Measurements from ENCODE around the gene SAMD1. TPM values are rescaled to one million over a fixed set of nuclear protein-coding genes. Genes with fewer than 3 reads are reported as not detected.

The SAMD1 gene
- total and polyA plus RNA-seq, 7 donors = 27.3 to 99.9 (median 40.3) TPM

- Histone ChIP-seq H3K4me3 (peak overlapping the region; percentile 76), H3K36me3 (ENCODE audit: insufficient read depth in 1 of 2, low read depth in 1 of 2) (no peaks in the 10 kb centered on the region), H3K27ac (peak overlapping the region; percentile 100), H3K27me3 (ENCODE audit: insufficient read depth in 3 of 3, low read length in 2 of 3) (no peaks in the 10 kb centered on the region), H3K9me3 (no peaks in the 10 kb centered on the region), H3K4me1 (peaks cover 52% of the 10 kb centered on the region)
- peak; percentile 66 to 74 (median 72) for ATAC-seq
- peak; percentile 93 to 94 for DNase-seq
- intact Hi-C loops (cut with DNase I) = loop anchor here in 1 of 2 donors (5.0 kb wide), 1 partner anchor 36 kb away; no protein-coding TSS in a partner anchor
- 1 to 2% (median 1%) methylated on average over 23 to 60 of the region's 61 CpGs for WGBS, 3 donors
- TF ChIP-seq, protein P1, sequence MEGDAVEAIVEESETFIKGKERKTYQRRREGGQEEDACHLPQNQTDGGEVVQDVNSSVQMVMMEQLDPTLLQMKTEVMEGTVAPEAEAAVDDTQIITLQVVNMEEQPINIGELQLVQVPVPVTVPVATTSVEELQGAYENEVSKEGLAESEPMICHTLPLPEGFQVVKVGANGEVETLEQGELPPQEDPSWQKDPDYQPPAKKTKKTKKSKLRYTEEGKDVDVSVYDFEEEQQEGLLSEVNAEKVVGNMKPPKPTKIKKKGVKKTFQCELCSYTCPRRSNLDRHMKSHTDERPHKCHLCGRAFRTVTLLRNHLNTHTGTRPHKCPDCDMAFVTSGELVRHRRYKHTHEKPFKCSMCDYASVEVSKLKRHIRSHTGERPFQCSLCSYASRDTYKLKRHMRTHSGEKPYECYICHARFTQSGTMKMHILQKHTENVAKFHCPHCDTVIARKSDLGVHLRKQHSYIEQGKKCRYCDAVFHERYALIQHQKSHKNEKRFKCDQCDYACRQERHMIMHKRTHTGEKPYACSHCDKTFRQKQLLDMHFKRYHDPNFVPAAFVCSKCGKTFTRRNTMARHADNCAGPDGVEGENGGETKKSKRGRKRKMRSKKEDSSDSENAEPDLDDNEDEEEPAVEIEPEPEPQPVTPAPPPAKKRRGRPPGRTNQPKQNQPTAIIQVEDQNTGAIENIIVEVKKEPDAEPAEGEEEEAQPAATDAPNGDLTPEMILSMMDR (IDR thresholded peaks at IDR 0.05) = no peak
Measured at GRCh38 chr19:14118165-14119051, 27.9 kb upstream of the SAMD1 start.

- H3K4me1 ChIP-seq = peaks cover 59% of the 10 kb centered on the region
- H3K9me3 ChIP-seq = no peaks in the 10 kb centered on the region
- H3K27ac ChIP-seq = peak within 1 kb of the TSS; percentile 100
- peak within 1 kb of the TSS; percentile 90 for H3K4me3 ChIP-seq
- no peaks in the 10 kb centered on the region for H3K36me3 ChIP-seq (ENCODE audit: insufficient read depth in 1 of 2, low read depth in 1 of 2)
- 0 to 1% (median 0%) methylated on average over 34 to 67 of the region's 67 CpGs for WGBS, 3 donors
- no peaks in the 10 kb centered on the region for H3K27me3 ChIP-seq (ENCODE audit: insufficient read depth in 3 of 3, low read length in 2 of 3)
- peak; percentile 72 to 86 (median 78) for ATAC-seq
- TF ChIP-seq, protein P1 (IDR thresholded peaks at IDR 0.05) = no peak
- peak; percentile 100 for DNase-seq
- intact Hi-C loops (cut with DNase I) = loop anchor here in 1 of 2 donors (5.0 kb wide), 1 partner anchor 35 kb away; no protein-coding TSS in a partner anchor
Measured at GRCh38 chr19:14117668-14118164, 27.2 kb upstream of the SAMD1 start, which contains the start of gene PRKACA. Gene PRKACA (minus strand): TSS chr19:14117762. CDS start chr19:14117547, 215 bp downstream.

DNA sequence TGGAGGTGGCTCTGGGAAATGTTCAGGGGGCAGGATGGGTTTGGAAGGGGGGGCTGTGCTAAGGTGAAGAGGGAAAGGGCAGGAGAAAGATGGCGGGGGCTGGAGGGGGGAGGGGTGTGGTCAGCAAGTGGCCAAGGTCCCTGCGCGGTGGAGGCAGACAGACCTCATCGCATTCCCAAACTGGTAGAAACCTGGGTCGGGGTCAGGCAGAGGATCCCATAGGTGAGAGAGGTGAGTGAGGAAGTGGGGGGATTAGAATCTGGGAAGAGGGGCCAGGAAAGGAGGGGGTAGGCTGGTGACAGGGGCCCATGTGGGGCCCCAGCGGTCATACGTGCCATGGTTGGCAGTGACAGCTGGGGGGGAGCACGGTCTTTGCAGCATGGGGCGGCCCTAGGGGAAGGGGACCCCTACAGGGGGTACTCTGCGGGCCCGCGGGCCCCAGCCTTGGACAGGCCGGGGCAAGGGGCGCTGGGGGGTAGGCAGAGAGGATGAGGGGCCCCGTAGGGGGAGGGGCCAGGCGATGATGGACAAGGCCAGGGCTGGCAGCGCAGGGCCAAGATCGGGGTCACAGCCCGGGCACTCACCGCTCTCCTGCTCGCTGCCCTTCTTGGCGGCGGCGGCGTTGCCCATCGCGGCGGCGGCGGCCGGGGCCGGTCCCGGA lies 26.5 kb upstream of the SAMD1 start:
- no peaks in the 10 kb centered on the region for H3K36me3 ChIP-seq (ENCODE audit: insufficient read depth in 1 of 2, low read depth in 1 of 2)
- peak overlapping the region; percentile 90 for H3K4me3 ChIP-seq
- 0 to 1% (median 1%) methylated on average over 19 to 33 of the region's 33 CpGs for WGBS, 3 donors
- DNase-seq (peak; percentile 63 to 77), ATAC-seq (peak in 1 of 4 donors; percentile 5)
- H3K27me3 ChIP-seq (ENCODE audit: insufficient read depth in 3 of 3, low read length in 2 of 3) = no peaks in the 10 kb centered on the region
- peaks cover 66% of the 10 kb centered on the region for H3K4me1 ChIP-seq
- TF ChIP-seq, protein P1 (IDR thresholded peaks at IDR 0.05) = no peak
- intact Hi-C loops (cut with DNase I) = loop anchor here in 1 of 2 donors (5.0 kb wide), 1 partner anchor 35 kb away; no protein-coding TSS in a partner anchor
- H3K9me3 ChIP-seq = no peaks in the 10 kb centered on the region
- peak overlapping the region; percentile 88 for H3K27ac ChIP-seq

DNA sequence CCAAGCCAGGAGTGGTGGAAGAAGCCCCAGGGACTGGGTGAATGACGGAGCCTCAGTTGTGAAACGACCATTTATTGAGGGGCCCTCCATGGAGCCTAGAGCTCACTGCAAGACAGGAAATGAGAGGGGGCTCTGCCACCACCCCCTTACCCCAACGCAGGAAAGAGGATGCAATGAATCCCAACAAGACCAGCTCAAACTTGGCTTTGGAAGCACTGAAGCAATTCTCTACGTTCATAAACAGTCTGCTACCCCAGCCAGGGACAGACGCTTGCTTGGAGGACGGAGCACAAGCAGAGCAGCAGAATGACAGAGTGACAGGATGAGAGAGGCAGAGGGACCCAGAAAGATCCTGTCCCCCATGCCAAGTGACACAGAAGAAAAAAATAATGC lies 26.0 kb upstream of the SAMD1 start:
- H3K27ac ChIP-seq = peak overlapping the region; percentile 88
- H3K27me3 ChIP-seq (ENCODE audit: insufficient read depth in 3 of 3, low read length in 2 of 3) = no peaks in the 10 kb centered on the region
- H3K4me3 ChIP-seq = peak overlapping the region; percentile 90
- TF ChIP-seq, protein P1 (IDR thresholded peaks at IDR 0.05) = no peak
- 4 to 6% (median 6%) methylated on average over 6 of the region's 6 CpGs for WGBS, 3 donors
- H3K36me3 ChIP-seq (ENCODE audit: insufficient read depth in 1 of 2, low read depth in 1 of 2) = no peaks in the 10 kb centered on the region
- intact Hi-C loops (cut with DNase I) = loop anchor here in 1 of 2 donors (5.0 kb wide), 1 partner anchor 34 kb away; no protein-coding TSS in a partner anchor
- DNase-seq = no peak
- no peaks in the 10 kb centered on the region for H3K9me3 ChIP-seq
- H3K4me1 ChIP-seq = peaks cover 66% of the 10 kb centered on the region
- ATAC-seq = no peak
